NCI-H2107 treated with DMSO at 0.1 percent for 48 hours (cell line): ENCODE measurements around the gene NUP210L.

Experiments
- DNase-seq: peaks from one replicate; lab custom pipeline; 2025; ENCODE audit not compliant: unreplicated experiment; lab: John Stamatoyannopoulos, UW

The NUP210L gene

GRCh38 chr1:154154534-154155191 lies at the start of gene NUP210L:
TSS of gene NUP210L (minus strand) at chr1:154155073.
- no peak for DNase-seq

DNA sequence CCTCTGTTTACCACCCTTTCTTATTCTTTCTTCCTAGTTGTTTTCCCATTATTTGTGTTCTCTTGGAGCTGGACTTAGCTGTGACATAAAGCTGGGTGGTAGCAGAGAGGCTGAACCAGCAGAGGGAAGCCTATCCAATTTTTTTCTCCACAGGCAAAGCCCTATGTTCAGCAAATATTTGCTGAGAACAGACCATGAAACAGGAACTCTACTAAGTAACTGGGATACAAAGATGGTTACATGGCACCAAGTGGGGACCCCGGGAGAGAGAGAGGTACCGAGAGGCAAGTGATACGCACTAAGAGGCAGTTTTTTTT lies 44.6 kb upstream of the NUP210L start:
- DNase-seq, result no peak

- DNase-seq, result peak; percentile 60
These were observed 44.1 kb upstream of the NUP210L start for GRCh38 chr1:154198756-154199562.

GRCh38 chr1:154193821-154194220 lies 38.9 kb upstream of the NUP210L start:
- DNase-seq, result peak; percentile 40

GRCh38 chr1:154192476-154192875 lies 37.6 kb upstream of the NUP210L start:
- no peak for DNase-seq

DNA sequence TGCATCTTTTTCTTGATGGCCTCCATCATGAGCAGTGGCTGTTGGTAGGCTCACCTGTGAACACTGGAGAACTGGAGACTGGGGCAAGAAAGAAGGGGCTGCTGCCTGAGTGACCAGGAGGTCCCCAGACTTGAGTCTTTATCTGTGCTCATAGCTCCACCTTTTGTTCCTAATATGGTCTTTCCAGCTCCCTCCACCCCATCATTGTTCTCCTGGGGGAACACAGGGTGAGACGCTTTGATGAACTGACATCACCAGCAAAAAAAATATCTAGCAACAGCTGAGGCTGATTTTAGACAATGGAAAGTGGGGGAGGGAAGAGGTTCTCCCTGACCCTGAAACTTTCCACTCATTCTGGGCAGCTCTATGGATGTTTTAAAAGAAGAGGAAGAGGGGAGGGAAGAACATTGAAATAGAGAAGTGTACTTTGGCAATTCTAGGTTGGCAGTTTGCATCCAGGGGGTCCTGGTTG lies 37.2 kb upstream of the NUP210L start, which contains the start of gene TPM3:
Gene TPM3, minus strand, starts transcription at position 111 of the 472 bp plus-strand sequence. Its CDS starts 82 bp downstream, at position 29.
- no peak for DNase-seq

GRCh38 chr1:154190550-154190949 lies 35.7 kb upstream of the NUP210L start:
- DNase-seq, result no peak

GRCh38 chr1:154186852-154187501 lies 32.1 kb upstream of the NUP210L start:
- peak; percentile 57 for DNase-seq

DNA sequence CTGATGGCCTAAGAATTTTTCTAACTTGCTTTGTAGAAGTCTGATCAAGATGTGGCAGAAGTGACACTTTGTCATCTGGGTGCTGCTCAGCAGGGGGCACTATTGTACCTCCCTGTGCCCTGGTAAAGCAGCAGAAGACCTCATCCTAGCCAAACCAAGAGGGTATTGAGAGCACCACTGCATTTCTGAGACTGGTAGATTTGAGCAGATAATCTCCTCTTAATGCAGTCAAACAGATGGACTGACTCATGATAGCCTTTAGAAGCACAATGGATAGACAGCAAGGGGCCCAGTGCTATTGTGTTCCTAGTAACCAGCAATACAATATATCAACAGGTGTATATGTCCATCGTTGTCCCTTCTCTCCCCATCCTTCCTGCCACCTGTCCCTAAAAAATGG lies 31.3 kb upstream of the NUP210L start:
- DNase-seq, result peak; percentile 90

DNA sequence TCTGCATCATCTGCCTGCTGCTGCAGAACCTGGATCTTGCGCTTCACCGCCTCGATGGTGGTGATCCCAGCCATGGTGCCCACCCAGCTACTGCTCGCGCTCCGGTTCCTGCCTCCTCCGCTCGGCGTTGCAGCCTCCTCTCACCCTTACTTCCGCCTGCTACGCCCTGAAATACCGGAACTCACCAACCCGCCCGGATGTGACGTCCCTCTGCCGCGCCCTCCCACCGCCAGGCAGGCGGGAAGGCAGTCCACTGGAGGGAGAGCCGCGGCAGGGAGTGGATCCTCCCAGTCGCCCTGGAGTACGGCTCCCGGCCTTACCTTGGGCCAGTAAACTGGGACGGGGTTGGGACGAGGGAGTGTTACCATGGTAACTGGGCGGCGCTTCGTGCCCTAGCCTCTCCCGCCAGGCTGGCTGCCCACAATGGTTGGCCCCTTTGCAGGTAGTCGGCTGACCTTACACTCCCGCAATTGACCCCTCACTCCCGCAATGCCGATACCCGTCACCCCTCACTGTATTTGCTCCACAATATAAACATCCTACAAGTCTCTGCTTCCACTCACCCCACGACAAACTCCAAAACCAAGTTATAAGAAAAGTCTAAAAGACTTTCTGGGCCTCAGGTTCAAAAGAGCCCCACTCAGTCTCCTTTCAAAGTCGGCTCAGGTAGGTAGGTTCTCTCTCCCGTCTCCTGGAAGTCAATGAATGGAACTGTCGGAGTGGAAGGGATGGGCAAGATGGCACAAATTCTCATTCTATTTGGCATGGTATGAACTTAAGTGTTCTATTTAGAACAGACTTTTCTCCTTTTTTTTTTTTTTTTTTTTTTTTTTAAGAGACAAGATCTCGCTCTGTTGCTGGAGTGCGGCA lies 28.4 kb upstream of the NUP210L start:
- DNase-seq, result peak; percentile 96

GRCh38 chr1:154182344-154183045 lies 27.6 kb upstream of the NUP210L start:
- DNase-seq, result no peak

DNA sequence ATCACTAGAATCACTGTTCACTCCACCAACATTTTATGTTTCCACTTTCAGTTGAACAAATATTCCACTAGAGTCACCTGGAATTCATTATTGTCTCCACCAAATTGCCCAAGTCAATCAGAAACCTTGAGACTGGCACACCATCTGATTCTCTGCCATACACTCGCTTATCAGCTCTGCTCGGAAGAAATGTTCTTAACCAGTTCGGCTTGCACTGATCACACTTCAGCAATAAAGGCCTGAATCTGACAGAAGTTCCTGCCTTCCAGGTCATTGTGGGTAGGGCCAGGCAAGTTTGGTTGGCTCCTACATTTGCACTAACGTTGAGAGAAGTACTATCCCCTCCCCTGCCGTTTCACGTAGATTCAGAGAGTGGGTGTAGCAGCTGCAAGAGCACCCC lies 27.1 kb upstream of the NUP210L start:
- DNase-seq, result no peak

DNA sequence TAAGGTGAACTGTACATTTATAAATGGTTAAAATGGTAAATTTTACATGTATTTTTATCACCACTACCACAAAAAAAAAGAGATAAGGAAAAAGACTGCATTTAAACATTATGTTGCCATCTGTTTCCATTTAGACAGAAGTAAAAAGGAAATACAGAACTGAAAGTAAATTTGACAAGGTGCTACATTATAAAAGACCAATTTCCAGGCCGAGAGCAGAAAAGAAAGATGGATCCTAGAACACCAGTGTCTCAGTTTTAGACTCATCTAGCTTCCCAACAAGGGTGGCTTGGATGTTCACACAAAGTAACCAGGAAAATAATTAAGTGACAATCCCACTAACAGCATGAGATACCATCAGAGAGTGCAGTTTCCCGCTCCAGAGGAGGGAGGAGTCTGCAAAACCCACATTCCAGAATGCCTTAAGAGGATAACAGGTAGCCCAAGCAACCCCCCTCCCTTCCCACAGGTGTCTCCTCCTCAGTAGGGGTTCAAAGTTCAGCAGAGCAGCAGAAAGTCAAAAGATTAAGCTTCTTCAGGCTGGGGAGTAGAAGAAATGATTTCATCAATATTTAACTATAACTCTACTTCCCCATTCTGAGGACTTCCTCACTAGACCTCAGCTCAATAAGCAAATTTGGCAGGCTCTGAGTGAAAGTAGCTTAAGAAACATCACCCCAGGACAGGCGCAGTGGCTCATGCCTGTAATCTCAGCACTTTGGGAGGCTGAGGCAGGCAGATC lies 25.2 kb upstream of the NUP210L start:
- DNase-seq, result no peak

- no peak for DNase-seq
These were observed 24.3 kb upstream of the NUP210L start for GRCh38 chr1:154178911-154179811.

DNA sequence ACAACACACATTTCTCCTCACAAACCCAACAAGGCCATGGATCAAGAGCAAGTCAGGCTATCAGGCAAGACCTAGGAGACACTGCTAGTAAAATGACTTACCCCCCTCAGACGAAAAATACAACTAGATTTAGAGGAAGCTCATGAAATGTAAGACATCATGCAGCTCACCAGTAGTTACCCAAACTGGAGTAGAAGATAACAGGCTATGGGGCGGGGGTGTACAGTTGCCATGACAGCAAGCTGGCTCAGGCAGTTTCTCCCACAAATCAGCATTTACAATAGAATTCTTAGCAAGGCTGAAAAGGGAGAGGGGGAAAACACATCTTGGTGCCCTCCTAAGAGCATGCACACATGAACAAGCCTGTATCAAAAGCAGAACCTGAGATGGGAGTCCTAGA lies 23.1 kb upstream of the NUP210L start:
- no peak for DNase-seq

DNA sequence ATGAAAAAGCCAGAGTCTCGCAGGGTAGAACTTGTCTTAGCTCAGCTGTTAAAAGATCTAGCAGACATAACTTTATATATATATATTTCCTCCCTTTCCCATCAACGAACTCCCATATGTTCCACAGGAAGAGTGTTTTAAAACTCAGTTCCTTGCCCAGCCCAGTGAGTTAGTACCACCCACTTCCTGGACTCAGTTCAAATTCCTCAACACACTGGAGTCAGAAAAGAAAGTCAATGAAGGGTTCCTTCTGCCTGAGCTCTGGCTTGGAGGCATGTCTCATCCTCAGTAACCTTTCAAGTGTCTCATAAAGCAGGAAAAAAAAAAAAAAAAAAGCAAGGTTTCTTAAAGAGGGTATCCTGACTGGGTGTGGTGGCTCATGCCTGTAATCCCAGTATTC lies 21.5 kb upstream of the NUP210L start:
- DNase-seq, result no peak

- no peak for DNase-seq
These were observed 19.8 kb upstream of the NUP210L start for GRCh38 chr1:154174654-154175053.

- DNase-seq, result no peak
These were observed 17.0 kb upstream of the NUP210L start for GRCh38 chr1:154171880-154172279.

DNA sequence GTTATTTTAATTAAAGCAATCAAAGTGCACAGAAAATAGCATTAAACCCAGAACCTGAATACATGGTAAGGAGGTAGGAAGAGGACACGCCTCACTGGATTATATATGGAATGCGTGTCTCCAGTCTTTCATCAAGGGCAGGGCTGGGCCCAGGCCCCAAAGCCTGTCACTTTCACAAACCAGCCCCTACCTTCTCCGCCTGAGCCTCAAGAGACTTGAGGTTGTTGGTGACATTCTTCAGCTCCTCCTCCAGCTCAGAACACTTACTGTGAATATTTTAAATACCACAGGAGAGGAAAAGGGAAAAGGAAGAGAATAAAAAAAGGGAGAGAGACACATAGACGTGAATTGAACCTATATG lies 16.3 kb upstream of the NUP210L start:
- no peak for DNase-seq
